ENCODE data around the gene SDHAF2. TPM values are rescaled to one million over a fixed set of nuclear protein-coding genes. Genes with fewer than 3 reads are reported as not detected.

The SDHAF2 gene
- total RNA-seq, 1 experiment from 2014 or later = 52.1 TPM

GRCh38 chr11:61448552-61448927 lies 18.6 kb downstream of the SDHAF2 start:
- ChIA-PET POLR2A (no interaction called here), CTCF (interaction anchor here (0.9 kb wide), 1 partner anchor 13 kb away, joined by 3 read pairs; no protein-coding TSS in a partner anchor)
- no TSS peak for BruUV-seq (replicated peaks)
- no peaks in the 10 kb centered on the region for H3K9me3 ChIP-seq
- no peaks in the 10 kb centered on the region for H3K4me1 ChIP-seq
- H3K4me3 ChIP-seq (ENCODE audit: low read depth, low read length) = no peak overlapping the region
- Mint-ChIP-seq H3K9me3 (ENCODE audit: unreplicated experiment) (no peaks in the 10 kb centered on the region), H3K4me3 (ENCODE audit: unreplicated experiment) (no peak overlapping the region), H3K27ac (ENCODE audit: unreplicated experiment) (no peak overlapping the region), H3K27me3 (ENCODE audit: insufficient read depth, unreplicated experiment) (no peaks in the 10 kb centered on the region), H3K4me1 (ENCODE audit: low read depth, unreplicated experiment) (peaks cover 6% of the 10 kb centered on the region), H3K36me3 (ENCODE audit: insufficient read depth, unreplicated experiment) (peaks cover 54% of the 10 kb centered on the region)
- no peak for DNase-seq
- H3K27me3 ChIP-seq (replicated peaks; ENCODE audit: control insufficient read depth, insufficient read depth, low read length) = no peaks in the 10 kb centered on the region
- TF ChIP-seq CTCF (IDR thresholded peaks at IDR 0.05; ENCODE audit: insufficient read depth in 1 of 2, low read depth in 1 of 2, low read length in 1 of 2, severe bottlenecking in 1 of 2, unreplicated experiment in 1 of 2) = no peak
- intact Hi-C loops (cut with micrococcal nuclease; ENCODE audit: unreplicated experiment) = loop anchor here (5.0 kb wide), 1 partner anchor 139 kb away; no protein-coding TSS in a partner anchor
- H3K36me3 ChIP-seq (ENCODE audit: control insufficient read depth, insufficient read depth, low read length) = peaks cover 7% of the 10 kb centered on the region

- Histone ChIP-seq H3K36me3 (ENCODE audit: control insufficient read depth, insufficient read depth, low read length) (no peaks in the 10 kb centered on the region; the same call in none of the 2 replicates), H3K9me3 (no peaks in the 10 kb centered on the region), H3K4me3 (ENCODE audit: low read depth, low read length) (no peak overlapping the region), H3K27me3 (replicated peaks; ENCODE audit: control insufficient read depth, insufficient read depth, low read length) (no peaks in the 10 kb centered on the region), H3K4me1 (no peaks in the 10 kb centered on the region)
- ChIA-PET CTCF (no interaction called here), POLR2A (no interaction called here)
- no peak for DNase-seq
- BruUV-seq (replicated peaks) = no TSS peak
- H3K4me3 Mint-ChIP-seq (ENCODE audit: unreplicated experiment) = no peak overlapping the region
- no peak overlapping the region for H3K27ac Mint-ChIP-seq (ENCODE audit: unreplicated experiment)
- H3K27me3 Mint-ChIP-seq (ENCODE audit: insufficient read depth, unreplicated experiment) = no peaks in the 10 kb centered on the region
- no peaks in the 10 kb centered on the region for H3K4me1 Mint-ChIP-seq (ENCODE audit: low read depth, unreplicated experiment)
- no peak for TF ChIP-seq CTCF (IDR thresholded peaks at IDR 0.05; ENCODE audit: insufficient read depth in 1 of 2, low read depth in 1 of 2, low read length in 1 of 2, severe bottlenecking in 1 of 2, unreplicated experiment in 1 of 2)
- no peaks in the 10 kb centered on the region for H3K9me3 Mint-ChIP-seq (ENCODE audit: unreplicated experiment)
- intact Hi-C loops (cut with micrococcal nuclease; ENCODE audit: unreplicated experiment) = no loop called here
- peaks cover 21% of the 10 kb centered on the region for H3K36me3 Mint-ChIP-seq (ENCODE audit: insufficient read depth, unreplicated experiment)
Observed at GRCh38 chr11:61452825-61453224, 22.9 kb downstream of the SDHAF2 start.

- TF ChIP-seq CTCF (IDR thresholded peaks at IDR 0.05; ENCODE audit: insufficient read depth in 1 of 2, low read depth in 1 of 2, low read length in 1 of 2, severe bottlenecking in 1 of 2, unreplicated experiment in 1 of 2) = no peak
- H3K9me3 ChIP-seq = no peaks in the 10 kb centered on the region
- CTCF ChIA-PET = interaction anchor here (0.5 kb wide), 1 partner anchor 1253 kb away, joined by 3 read pairs; no protein-coding TSS in a partner anchor
- Mint-ChIP-seq H3K27me3 (ENCODE audit: insufficient read depth, unreplicated experiment) (no peaks in the 10 kb centered on the region), H3K4me3 (ENCODE audit: unreplicated experiment) (no peak overlapping the region), H3K36me3 (ENCODE audit: insufficient read depth, unreplicated experiment) (peaks cover 14% of the 10 kb centered on the region), H3K9me3 (ENCODE audit: unreplicated experiment) (no peaks in the 10 kb centered on the region), H3K27ac (ENCODE audit: unreplicated experiment) (no peak overlapping the region), H3K4me1 (ENCODE audit: low read depth, unreplicated experiment) (no peaks in the 10 kb centered on the region)
- H3K4me3 ChIP-seq (ENCODE audit: low read depth, low read length) = no peak overlapping the region
- no TSS peak for BruUV-seq (replicated peaks)
- H3K36me3 ChIP-seq (ENCODE audit: control insufficient read depth, insufficient read depth, low read length) = no peaks in the 10 kb centered on the region; the same call in 1 of the 2 replicates
- no peaks in the 10 kb centered on the region for H3K4me1 ChIP-seq
- intact Hi-C loops (cut with micrococcal nuclease; ENCODE audit: unreplicated experiment) = no loop called here
- no peaks in the 10 kb centered on the region for H3K27me3 ChIP-seq (replicated peaks; ENCODE audit: control insufficient read depth, insufficient read depth, low read length)
- POLR2A ChIA-PET = no interaction called here
- DNase-seq = no peak
Observed at GRCh38 chr11:61453695-61454094, 23.8 kb downstream of the SDHAF2 start.
